Activated CD4-positive, alpha-beta T cell treated with anti-CD3 and anti-CD28 coated beads, Interleukin-10, Interleukin-2, amounts not matched to agents 100 ng/mL and 50 ng/mL, durations not matched to agents 16 hours and 8 hours (primary cell): ENCODE data around the gene RAB30.

Experiments used
- DNase-seq: peaks from one replicate; pipeline ENCODE4 v3.0.0-alpha.2; 2020

Gene RAB30

GRCh38 chr11:83071567-83072349 is at the start of gene RAB30:
TSS of gene RAB30 (minus strand) at chr11:83071897. CDS start at chr11:82997316, 74,581 bp downstream.
- peak; percentile 99 for DNase-seq

DNA sequence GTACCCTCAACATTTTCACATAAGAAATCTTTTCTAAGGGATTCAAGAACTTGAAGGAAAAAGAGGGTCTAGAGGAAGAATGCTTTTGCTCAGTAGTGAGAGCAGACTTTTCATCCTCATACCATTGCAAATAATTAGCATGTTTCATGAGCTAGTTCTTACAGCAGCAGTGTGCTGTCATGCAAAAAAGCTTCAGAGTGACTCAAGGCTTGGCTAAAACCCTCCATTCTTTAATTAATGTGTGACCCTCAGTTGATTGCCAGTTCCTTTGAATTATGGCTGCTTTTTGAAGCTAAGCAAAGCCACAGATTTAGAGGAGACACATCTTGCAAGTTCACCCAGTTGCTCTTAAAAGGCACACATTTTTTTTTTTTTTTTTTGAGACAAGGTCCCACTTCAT is 48.6 kb upstream of the RAB30 start:
- DNase-seq: no peak

DNA sequence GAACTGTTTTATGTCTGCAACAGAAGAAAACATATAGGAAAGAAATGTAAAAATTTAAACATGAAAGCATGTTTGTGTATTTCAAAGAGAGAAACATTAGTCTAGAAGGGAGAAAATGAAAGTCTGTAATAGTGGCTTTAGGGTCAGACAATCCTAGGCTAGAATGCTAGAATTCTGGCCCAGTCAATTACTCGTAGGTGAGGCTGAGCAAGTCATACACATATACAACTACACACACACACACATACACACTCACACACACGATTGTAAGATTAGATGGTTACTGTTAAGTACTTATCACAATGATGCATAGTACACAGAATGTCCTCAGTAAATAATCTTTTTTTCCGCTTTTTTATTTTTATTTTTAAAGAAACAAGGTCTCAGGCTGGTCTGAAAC is 47.5 kb upstream of the RAB30 start:
- no peak for DNase-seq

DNA sequence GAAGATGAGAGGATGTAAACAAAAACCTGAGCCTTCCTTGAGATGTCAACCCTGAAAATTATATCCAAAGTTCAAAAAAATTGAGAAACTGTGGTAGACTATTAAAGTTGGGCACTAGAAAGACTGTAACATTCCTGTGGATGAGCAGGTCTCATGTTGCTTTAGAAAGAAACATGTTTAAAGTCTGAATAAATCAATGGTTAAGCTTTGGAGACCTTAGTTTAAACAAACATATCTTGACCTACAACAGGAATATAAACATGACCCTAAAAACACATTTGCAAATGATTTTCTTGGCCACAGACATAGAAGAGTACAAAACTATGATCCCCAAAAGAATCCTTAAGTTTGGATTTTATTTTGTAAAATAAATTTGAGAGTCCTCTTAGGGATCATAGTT is 47.1 kb upstream of the RAB30 start:
- no peak for DNase-seq

- DNase-seq: no peak
Measured at GRCh38 chr11:83116015-83116641, 44.4 kb upstream of the RAB30 start.

DNA sequence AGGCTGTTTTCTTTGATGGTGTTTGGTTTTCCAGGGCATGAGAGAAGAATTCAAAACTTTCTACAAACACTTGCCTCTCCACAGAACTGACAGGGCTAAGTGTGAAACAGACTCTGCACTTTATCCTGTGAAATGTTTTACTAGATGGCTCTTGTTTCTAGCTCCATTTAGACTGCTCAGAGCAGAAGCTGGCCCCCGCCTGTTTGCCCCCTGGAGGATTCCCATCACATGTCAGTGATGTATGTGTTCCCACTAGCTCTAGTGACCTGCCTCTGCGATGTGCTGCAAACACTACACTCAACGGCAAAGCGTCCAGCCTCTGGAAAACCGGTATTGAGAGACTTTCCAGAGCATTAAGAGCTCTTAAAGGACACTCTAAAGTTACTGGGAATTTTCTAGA is 43.9 kb upstream of the RAB30 start:
- DNase-seq: no peak

- DNase-seq: no peak
Measured at GRCh38 chr11:83115026-83115425, 43.3 kb upstream of the RAB30 start.

GRCh38 chr11:83112886-83113285 is 41.2 kb upstream of the RAB30 start:
- no peak for DNase-seq

GRCh38 chr11:83105168-83105567 is 33.5 kb upstream of the RAB30 start:
- DNase-seq: no peak

- DNase-seq: no peak
Measured at GRCh38 chr11:83102834-83103233, 31.1 kb upstream of the RAB30 start.

DNA sequence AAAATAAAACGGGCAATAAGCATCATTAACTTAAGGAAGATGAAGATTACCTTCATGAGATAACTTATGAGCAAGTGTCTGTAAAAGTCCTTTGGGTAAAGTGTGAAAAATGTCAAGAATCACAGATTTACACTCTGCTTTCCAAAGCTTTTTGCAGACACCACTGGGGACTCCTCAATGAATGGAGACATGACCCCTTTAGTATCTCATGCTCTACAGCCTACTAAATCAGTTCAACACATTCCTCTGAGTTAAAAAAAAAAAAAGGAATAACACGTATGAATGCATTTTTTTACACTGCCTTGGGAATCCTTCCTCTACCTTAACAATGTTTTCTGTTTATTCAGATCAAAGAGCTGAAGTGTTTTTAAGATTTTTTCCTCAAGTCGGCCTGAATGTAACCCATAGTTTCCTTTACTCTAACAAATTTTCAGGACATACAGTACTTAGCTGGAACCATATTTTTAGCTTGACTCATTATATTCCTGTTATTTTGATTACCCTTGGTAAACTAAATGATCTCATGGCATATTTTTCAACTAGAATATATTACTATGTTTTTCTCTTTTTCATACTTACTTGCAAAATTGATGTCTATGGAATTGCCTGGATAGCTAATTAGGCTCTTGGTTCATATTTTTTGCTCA is 25.9 kb upstream of the RAB30 start:
- no peak for DNase-seq

- DNase-seq: no peak
Measured at GRCh38 chr11:83093634-83094033, 21.9 kb upstream of the RAB30 start.

- DNase-seq: no peak
Measured at GRCh38 chr11:83092488-83093384, 21.0 kb upstream of the RAB30 start.

GRCh38 chr11:83088965-83089364 is 17.3 kb upstream of the RAB30 start:
- DNase-seq: no peak

- no peak for DNase-seq
Measured at GRCh38 chr11:83087035-83087434, 15.3 kb upstream of the RAB30 start.

- no peak for DNase-seq
Measured at GRCh38 chr11:83079820-83080219, 8.1 kb upstream of the RAB30 start.

GRCh38 chr11:83078269-83078668 is 6.6 kb upstream of the RAB30 start:
- DNase-seq: no peak

- no peak for DNase-seq
Measured at GRCh38 chr11:83073884-83074283, 2.2 kb upstream of the RAB30 start.

GRCh38 chr11:83073258-83073657 is 1.6 kb upstream of the RAB30 start:
- DNase-seq: no peak

GRCh38 chr11:83072350-83073242 is 899 bp upstream of the RAB30 start:
- no peak for DNase-seq

- DNase-seq: peak; percentile 31
Measured at GRCh38 chr11:83070731-83071566, 748 bp downstream of the RAB30 start.
